GM18873 (cell line): ENCODE measurements around the gene WWTR1.

Source experiments
- ATAC-seq: cut with Tn5 transposase; IDR thresholded peaks from one replicate; pipeline ENCODE4 v1.9.1; 2021; ENCODE audit warnings: mild to moderate bottlenecking, moderate library complexity, moderate number of reproducible peaks; ENCODE audit not compliant: unreplicated experiment, low FRiP score

Gene WWTR1

GRCh38 chr3:149599236-149599635 lies 58.6 kb downstream of the WWTR1 start:
- no peak for ATAC-seq

- no peak for ATAC-seq
Observed at GRCh38 chr3:149596134-149596770, 61.6 kb downstream of the WWTR1 start.

DNA sequence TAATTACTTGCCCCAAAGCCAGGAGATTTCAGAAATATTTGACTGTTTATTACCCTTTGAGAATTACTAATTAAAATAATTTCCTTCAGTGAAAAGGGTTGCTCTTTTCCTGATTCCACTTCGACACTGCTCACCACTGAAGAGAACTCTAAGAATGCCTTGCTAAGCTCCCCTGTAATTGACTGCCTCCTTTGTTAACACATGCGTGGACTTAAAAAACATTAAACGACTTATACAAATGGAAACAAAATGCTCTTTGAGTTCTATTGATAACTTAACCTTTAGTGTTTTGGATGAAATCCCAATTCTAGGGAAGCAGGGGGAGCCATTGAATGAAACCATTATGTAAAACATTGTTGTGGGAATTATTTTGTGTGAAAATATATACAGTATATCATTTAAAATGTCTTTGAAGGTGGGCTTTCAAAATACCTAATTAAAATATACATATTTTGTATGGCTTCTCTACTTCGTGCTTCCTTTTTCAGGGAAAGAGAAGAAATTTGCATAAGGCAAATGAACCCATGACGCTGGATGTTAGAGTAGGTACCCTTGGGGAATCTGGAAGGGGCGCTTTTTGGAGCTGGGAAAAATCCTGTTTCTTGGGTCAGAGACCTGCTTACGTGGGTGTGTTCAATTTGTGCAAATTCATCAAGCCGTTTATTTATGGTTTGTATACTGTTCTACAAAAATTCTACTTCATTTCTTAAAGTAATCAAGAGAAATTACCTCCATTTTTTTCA lies 64.2 kb downstream of the WWTR1 start:
- ATAC-seq: no peak

GRCh38 chr3:149592758-149593240 lies 65.0 kb downstream of the WWTR1 start:
- ATAC-seq: no peak

DNA sequence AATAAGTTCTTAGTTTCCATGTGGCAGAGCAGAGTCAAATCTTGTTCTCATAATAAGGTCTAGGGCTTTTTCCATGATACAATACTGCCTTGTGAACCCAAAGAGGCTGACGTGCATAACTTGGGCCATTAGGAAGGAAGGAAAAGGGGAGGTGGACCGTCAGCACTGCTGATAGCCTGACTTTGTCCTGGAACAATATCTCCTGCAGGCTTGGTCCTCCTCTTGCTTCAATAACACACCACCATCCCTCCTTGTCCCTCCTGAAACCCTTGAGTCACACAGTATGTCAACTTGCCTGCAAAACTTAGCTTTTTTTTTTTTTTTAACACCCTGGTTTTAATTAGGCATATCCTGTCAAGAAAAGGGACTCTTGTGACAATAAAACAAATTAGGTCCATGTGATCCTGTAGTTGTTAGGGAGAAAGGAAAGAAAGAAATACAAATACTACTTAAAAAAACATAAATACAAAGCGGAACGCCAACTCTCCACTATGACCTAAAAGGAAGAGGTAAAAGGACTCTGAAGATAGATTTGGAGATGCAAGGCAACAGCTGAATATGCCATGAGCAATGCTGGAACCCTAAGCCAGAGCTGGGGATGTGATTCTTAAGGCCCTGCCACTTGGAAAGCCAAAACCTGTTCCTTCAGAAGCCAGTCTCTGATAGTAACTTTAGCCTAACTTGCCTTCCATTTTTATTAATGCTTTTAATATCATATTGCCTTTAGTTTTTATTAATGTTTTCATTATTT lies 67.0 kb downstream of the WWTR1 start:
- ATAC-seq: no peak

DNA sequence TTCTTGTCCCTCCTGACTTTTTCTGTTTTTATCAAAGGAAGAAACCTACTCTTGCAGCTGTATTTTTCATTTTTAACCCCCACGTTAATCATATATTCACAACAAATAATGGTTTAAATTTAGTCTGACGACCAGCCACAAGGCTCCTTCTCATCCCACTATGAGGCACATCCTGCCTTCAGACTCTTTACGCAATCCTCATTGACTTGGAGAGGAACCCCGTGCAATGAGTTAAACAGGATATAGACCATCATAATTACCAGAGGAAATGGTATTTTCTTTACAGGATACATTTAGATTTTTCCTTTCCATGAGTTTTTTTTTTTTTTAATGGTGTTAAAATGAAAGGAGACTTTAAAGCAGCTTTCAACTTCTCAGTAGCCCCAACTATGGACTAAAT lies 68.5 kb downstream of the WWTR1 start:
- no peak for ATAC-seq

GRCh38 chr3:149588909-149589308 lies 68.9 kb downstream of the WWTR1 start:
- no peak for ATAC-seq

GRCh38 chr3:149587383-149587782 lies 70.4 kb downstream of the WWTR1 start:
- ATAC-seq: no peak

- no peak for ATAC-seq
Observed at GRCh38 chr3:149586871-149587270, 71.0 kb downstream of the WWTR1 start.

DNA sequence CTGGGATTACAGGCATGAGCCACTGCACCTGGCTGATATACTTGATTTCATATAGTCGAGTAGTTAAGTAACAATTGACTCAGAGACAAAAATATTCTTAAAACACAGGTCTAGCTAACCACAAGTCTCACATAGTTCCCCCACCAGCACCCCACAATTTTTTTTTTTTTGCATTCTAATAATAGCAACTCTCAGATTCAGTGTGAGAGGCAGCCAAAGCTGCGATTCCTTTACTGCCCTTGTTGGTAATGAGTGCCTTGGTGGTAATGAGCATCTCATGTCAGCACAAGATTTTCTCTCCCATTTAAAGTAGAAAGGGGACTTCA lies 72.5 kb downstream of the WWTR1 start:
- ATAC-seq: peak; percentile 95

- no peak for ATAC-seq
Observed at GRCh38 chr3:149583921-149584635, 73.7 kb downstream of the WWTR1 start.

GRCh38 chr3:149582395-149582794 lies 75.4 kb downstream of the WWTR1 start:
- no peak for ATAC-seq

GRCh38 chr3:149581681-149582370 lies 76.0 kb downstream of the WWTR1 start:
- no peak for ATAC-seq

DNA sequence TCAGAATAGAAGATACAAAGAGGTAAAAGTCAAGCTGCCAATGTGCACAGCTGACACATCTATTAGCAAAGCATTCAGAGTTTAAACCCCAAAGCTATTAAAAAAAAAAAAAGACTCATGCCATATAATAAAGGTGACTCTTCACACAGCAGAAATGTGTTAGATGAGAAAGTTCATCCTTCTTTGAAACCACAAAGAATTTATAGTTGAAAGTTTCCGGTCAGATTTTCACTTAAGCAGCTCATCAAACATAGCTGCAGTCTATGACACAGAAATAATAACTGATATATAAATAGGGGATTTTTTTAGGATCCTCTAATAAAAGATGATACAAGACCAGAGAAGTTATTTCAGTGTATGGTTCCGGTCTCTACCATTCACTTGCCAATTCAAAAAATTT lies 76.6 kb downstream of the WWTR1 start:
- ATAC-seq: no peak

- ATAC-seq: no peak
Observed at GRCh38 chr3:149579838-149580542, 77.8 kb downstream of the WWTR1 start.

DNA sequence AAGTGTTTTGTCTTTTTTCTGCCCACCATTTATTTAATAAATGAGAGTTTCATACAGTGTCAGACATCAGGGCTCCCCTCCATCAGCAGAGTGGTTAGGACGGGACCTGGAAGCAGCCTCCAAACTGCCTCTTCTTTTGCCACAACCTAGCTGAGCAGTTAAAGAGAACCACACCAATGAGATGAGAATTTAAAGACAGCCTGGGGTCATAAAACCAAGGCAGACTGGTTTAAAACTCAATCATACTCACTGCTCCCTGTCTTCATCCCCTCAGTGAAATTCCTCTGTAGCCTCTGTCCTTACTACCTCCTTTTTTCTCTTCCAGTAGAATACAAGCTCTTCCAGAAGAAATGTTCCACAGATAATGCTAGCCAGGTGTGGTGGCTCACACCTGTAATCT lies 78.7 kb downstream of the WWTR1 start:
- ATAC-seq: no peak

DNA sequence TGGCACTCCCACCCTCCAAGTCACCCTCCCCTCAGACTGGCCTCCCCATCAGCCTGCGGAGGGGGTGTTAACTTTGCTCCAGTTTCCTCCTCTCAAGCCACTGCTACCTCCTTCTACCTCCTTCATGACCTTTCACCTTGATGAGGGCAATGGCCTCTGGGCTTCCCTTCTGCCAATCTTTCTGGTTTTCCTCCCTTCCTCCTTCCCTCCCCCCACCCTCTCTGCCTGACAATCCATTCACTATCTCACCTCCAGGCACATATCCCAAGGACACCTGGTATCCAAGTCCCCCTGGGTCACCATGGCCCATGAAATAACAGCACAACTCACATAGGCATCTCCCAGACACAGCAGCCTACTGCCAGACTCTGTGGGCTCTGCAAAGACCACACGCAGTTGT lies 80.0 kb downstream of the WWTR1 start:
- no peak for ATAC-seq

- no peak for ATAC-seq
Observed at GRCh38 chr3:149575961-149576564, 81.8 kb downstream of the WWTR1 start.

DNA sequence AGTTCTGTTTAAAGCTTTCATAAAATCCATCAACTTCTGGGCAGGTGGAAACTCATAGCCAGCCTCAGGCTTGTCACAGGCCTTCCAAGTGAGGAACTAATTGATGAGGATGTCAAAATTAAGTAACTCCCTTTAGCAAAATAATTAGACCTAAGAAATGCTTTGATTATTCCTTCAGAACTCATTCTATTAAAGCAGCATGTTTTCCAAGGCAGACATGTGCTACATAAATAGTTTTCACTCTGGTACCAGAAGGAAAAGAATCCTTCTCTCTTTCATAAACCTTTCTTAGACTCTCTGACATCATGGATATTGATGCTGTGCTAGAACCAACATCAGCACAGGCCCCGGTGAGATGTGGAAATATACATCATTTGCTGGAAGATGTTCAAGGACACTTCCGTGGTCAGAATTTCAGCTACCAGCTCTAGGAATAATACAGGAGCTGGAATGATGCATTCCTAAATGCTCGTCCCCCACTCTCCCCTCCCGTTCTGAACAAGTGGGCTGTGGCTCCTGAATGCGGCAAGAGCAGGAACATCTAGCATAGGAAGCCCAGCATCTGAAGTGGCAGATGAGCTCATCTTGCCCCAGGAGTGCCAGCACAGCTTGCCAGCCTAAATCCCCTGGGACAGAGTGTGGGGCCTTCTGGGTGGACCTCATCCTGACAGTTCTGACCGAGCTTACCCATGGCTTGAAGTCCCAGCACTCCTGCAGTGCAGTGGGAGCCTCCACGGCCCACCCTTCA lies 82.4 kb downstream of the WWTR1 start:
- ATAC-seq: no peak
